Fibroblast of lung (primary cell): ENCODE results near the gene DDX27. TPM values are rescaled to one million over a fixed set of nuclear protein-coding genes. Genes with fewer than 3 reads are reported as not detected.

Source experiments
- DNase-seq, 2 donors: peaks; one replicate each; pipeline versions ENCODE4 v3.0.0 to v3.0.0-alpha.2; 2010; ENCODE audit warnings: low read depth in 2 of 2
- H2AFZ ChIP-seq: 2 replicates; pipeline ENCODE4 v1.5.1; 2012; ENCODE audit warnings: low read length, control low read depth, inconsistent platforms
- H3K27ac ChIP-seq: 2 replicates; pipeline ENCODE4 v1.5.1; 2011; ENCODE audit warnings: low read length, control low read depth; ENCODE audit not compliant: insufficient read depth
- H3K27me3 ChIP-seq: 2 replicates; pipeline ENCODE4 v1.5.1; 2011; ENCODE audit warnings: mild to moderate bottlenecking, low read length; ENCODE audit not compliant: control insufficient read depth, insufficient read depth
- H3K36me3 ChIP-seq: 2 replicates; pipeline ENCODE4 v1.5.1; 2011; ENCODE audit warnings: low read length; ENCODE audit not compliant: control insufficient read depth, insufficient read depth
- H3K4me1 ChIP-seq: 2 replicates; pipeline ENCODE4 v1.5.1; 2011; ENCODE audit warnings: low read length; ENCODE audit not compliant: control insufficient read depth, insufficient read depth; ENCODE audit errors: extremely low read depth
- H3K4me2 ChIP-seq: 2 replicates; pipeline ENCODE4 v1.5.1; 2011; ENCODE audit warnings: low read length, control low read depth; ENCODE audit not compliant: insufficient read depth; ENCODE audit errors: extremely low read depth
- H3K4me3 ChIP-seq, 4 experiments: fragments of 200-600 bp in 1 of 4; sonication (generic) in 1 of 4; replicated peaks in 1 of 4; 2 replicates each; pipeline ENCODE4 v1.5.1; 2011 to 2016; ENCODE audit warnings: low read length in 4 of 4, low read depth in 3 of 4, mild to moderate bottlenecking in 3 of 4, control low read depth in 2 of 4, inconsistent platforms in 1 of 4, mixed read lengths in 1 of 4; ENCODE audit not compliant: insufficient read depth in 1 of 4; ENCODE audit errors: control extremely low read depth in 1 of 4
- H3K79me2 ChIP-seq: 2 replicates; pipeline ENCODE4 v1.5.1; 2012; ENCODE audit warnings: mild to moderate bottlenecking, low read length, inconsistent platforms; ENCODE audit not compliant: control insufficient read depth, insufficient read depth
- H3K9ac ChIP-seq: 2 replicates; pipeline ENCODE4 v1.5.1; 2011; ENCODE audit warnings: mild to moderate bottlenecking, low read length, control low read depth; ENCODE audit not compliant: insufficient read depth
- H3K9me3 ChIP-seq: 2 replicates; pipeline ENCODE4 v1.5.1; 2012; ENCODE audit warnings: low read depth, low read length; ENCODE audit not compliant: control insufficient read depth, insufficient read depth
- H4K20me1 ChIP-seq: 2 replicates; pipeline ENCODE4 v1.5.1; 2011; ENCODE audit warnings: low read length; ENCODE audit not compliant: control insufficient read depth, insufficient read depth; ENCODE audit errors: extremely low read depth
- CTCF ChIP-seq, 2 donors: IDR thresholded peaks in 1 of 2; conservative IDR thresholded peaks in 1 of 2; 1 replicate in 1 of 2; 2 replicates in 1 of 2; pipeline ENCODE4 v1.5.1; 2011 to 2012; ENCODE audit warnings: low read length in 2 of 2, control low read depth in 1 of 2, inconsistent platforms in 1 of 2, low read depth in 1 of 2, mild to moderate bottlenecking in 1 of 2
- EZH2 ChIP-seq: IDR thresholded peaks from 2 replicates; pipeline ENCODE4 v1.5.1; 2012; ENCODE audit warnings: low read length, control low read depth, mild to moderate bottlenecking; ENCODE audit errors: missing control alignments
- polyA plus RNA-seq, 2 donors: library from polyadenylated mRNA; depleted of rRNA in 1 of 2; stranded (reverse) in 1 of 2; unstranded in 1 of 2; fragments of >200 nt; gene quantifications; 2 replicates each; pipeline ENCODE4 v1.2.1, GENCODE V29; 2011 to 2012; ENCODE audit warnings: missing spikeins in 1 of 2
- total RNA-seq: library from RNA; depleted of rRNA; stranded (reverse); fragments of >200 nt; gene quantifications from 2 replicates; pipeline ENCODE4 v1.2.1, GENCODE V29; 2014

Gene DDX27
- total and polyA plus RNA-seq, 2 donors (not counting 1 experiment from before 2014, with no cell fraction given) = 24.7 to 32.5 TPM

DNA sequence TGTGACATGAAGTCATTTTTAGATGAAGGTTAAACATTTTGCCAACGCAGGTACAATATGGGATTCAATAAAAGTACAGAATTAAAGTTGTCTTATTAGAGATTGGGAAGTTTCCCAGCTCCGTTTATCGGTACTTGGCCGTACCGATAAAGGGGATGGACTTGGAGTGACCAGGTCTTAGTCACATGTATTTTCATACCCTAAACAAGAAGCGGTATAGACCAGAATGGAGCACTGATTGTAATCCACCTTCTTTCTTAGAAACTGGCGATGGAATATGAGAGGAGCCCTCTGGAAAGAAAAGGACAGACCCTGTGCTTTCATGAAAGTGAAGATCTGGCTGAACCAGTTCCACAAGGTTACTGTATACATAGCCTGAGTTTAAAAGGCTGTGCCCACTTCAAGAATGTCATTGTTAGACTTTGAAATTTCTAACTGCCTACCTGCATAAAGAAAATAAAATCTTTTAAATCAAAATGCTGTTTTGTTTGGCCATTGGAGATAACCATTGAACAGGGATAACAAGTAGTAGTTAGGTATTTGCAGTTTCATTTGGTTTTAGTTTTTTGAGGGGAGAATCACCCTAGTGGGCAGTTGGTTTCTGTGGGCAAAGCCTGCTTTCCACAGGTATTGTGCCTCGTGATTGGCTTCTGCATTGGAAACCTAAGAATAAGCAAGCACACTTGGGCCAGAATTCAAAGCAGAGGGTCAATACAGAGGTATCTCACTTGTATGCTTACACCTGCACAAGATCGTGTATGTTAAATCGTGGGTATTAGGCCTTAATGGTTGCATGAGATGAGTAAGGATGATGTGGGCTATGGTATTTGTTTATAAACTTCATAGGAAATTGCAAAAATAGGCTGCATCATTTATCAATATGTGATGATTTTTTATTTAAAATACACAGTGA is 69.8 kb downstream of the DDX27 start:
- H3K9ac ChIP-seq = no peak overlapping the region
- no peak overlapping the region for H3K4me3 ChIP-seq
- DNase-seq = no peak
- H4K20me1 ChIP-seq = peaks cover 9% of the 10 kb centered on the region
- TF ChIP-seq EZH2 (no peak), CTCF (conservative IDR thresholded peaks at IDR 0.05 in 1 of 2, IDR thresholded peaks at IDR 0.05 in 1 of 2; ENCODE audit: low read depth in 1 of 2, low read length in 2 of 2) (no peak)
- no peak overlapping the region for H3K27ac ChIP-seq
- no peak overlapping the region for H2AFZ ChIP-seq
- H3K36me3 ChIP-seq = peaks cover 32% of the 10 kb centered on the region
- H3K4me2 ChIP-seq = no peak overlapping the region
- H3K4me1 ChIP-seq = peaks cover 6% of the 10 kb centered on the region
- peaks cover 37% of the 10 kb centered on the region for H3K79me2 ChIP-seq
- H3K27me3 ChIP-seq = no peaks in the 10 kb centered on the region
- peaks cover 5% of the 10 kb centered on the region for H3K9me3 ChIP-seq

DNA sequence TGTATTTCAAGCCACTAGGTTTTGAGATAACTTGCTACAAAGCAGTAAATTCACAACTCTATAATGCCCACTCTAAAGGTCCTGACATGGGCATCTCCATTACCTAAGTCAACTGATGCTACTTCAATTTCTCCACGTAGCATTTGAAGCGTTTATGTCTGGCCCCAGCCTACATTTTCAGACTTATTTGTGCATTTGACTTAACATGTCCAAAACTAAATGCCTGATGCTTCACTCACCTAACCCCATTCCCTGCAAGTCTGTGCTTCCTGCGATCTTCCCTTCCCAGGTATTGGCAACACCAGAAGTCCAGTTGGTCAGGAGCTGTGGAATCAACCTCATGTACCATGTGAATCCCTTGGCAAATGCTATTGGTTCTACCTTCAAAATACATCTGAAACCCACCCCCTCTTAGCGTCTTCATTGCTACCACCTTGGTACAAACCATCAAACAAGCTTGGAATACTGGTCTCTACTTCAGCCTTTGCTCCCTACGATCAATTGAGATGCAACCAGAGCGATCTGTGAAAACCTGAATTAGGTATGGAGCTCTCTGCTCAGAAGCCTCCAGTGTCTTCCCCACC is 71.5 kb downstream of the DDX27 start:
- Histone ChIP-seq H3K9ac (no peak overlapping the region), H3K4me2 (no peak overlapping the region), H3K9me3 (peaks cover 5% of the 10 kb centered on the region), H3K79me2 (peaks cover 23% of the 10 kb centered on the region), H3K27ac (no peak overlapping the region), H3K4me1 (peaks cover 6% of the 10 kb centered on the region), H4K20me1 (peaks cover 9% of the 10 kb centered on the region), H3K27me3 (no peaks in the 10 kb centered on the region), H3K4me3 (no peak overlapping the region), H3K36me3 (peaks cover 26% of the 10 kb centered on the region), H2AFZ (no peak overlapping the region)
- no peak for DNase-seq
- TF ChIP-seq CTCF (conservative IDR thresholded peaks at IDR 0.05 in 1 of 2, IDR thresholded peaks at IDR 0.05 in 1 of 2; ENCODE audit: low read depth in 1 of 2, low read length in 2 of 2) = no peak
- no peak for TF ChIP-seq EZH2

DNA sequence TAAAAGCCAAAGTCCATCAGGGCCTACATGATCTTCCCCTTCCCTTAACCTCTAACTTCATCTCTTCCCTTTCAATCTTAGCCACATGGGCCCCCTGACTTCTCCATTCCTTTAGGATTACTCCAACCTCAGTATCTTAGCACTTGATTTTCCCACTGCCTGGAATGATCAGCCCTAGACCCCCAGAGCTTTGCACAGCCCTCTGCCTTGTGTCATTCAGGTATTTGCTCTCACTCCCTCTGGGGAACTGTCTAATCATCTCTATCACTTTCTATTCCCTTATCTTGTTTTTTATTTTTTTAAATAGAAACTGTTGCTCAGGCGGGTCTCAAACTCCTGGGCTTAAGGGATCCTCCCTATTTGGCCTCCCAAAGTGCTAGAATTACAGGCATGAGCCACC is 72.0 kb downstream of the DDX27 start:
- H3K4me3 ChIP-seq = no peak overlapping the region
- peaks cover 6% of the 10 kb centered on the region for H3K4me1 ChIP-seq
- H3K9me3 ChIP-seq = peaks cover 4% of the 10 kb centered on the region
- peaks cover 9% of the 10 kb centered on the region for H4K20me1 ChIP-seq
- H3K36me3 ChIP-seq = peaks cover 22% of the 10 kb centered on the region
- H3K79me2 ChIP-seq = peaks cover 18% of the 10 kb centered on the region
- H3K9ac ChIP-seq = no peak overlapping the region
- TF ChIP-seq EZH2 (no peak), CTCF (conservative IDR thresholded peaks at IDR 0.05 in 1 of 2, IDR thresholded peaks at IDR 0.05 in 1 of 2; ENCODE audit: low read depth in 1 of 2, low read length in 2 of 2) (no peak)
- no peak overlapping the region for H2AFZ ChIP-seq
- H3K4me2 ChIP-seq = no peak overlapping the region
- no peaks in the 10 kb centered on the region for H3K27me3 ChIP-seq
- H3K27ac ChIP-seq = no peak overlapping the region
- DNase-seq = no peak
